Gastroesophageal sphincter (tissue), 4 donors: Measurements from ENCODE around the gene SPDYE3. TPM values are rescaled to one million over a fixed set of nuclear protein-coding genes. Genes with fewer than 3 reads are reported as not detected.
"Not testable (repeated sequence)": the region's sequence is repeated elsewhere in the genome, so short reads cannot be mapped to it uniquely, and the experiment has no call there.

Experiments used
- ATAC-seq: fragments of 150-250 bp; one replicate; pipeline ENCODE4 v1.9.1; 2016; ENCODE audit warnings: mild to moderate bottlenecking, moderate library complexity
- H3K27ac ChIP-seq, 4 donors: fragments of 200-600 bp; sonication (generic) in 3 of 4; 1 replicate in 3 of 4; 2 replicates in 1 of 4; pipeline ENCODE4 v1.5.1; 2016 to 2019
- H3K27me3 ChIP-seq: fragments of 200-600 bp; sonication (generic); one replicate; pipeline ENCODE4 v1.5.1; 2019
- H3K36me3 ChIP-seq, 2 donors: fragments of 200-600 bp; sonication (generic); one replicate each; pipeline ENCODE4 v1.5.1; 2019; ENCODE audit warnings: control low read depth in 1 of 2
- H3K4me1 ChIP-seq, 3 donors: fragments of 200-600 bp; sonication (generic); 1 replicate in 2 of 3; 2 replicates in 1 of 3; pipeline ENCODE4 v1.5.1; 2016 to 2019; ENCODE audit warnings: control low read depth in 2 of 3
- H3K4me3 ChIP-seq, 2 donors: fragments of 200-600 bp; sonication (generic); one replicate each; pipeline ENCODE4 v1.5.1; 2019; ENCODE audit warnings: mild to moderate bottlenecking in 1 of 2, moderate library complexity in 1 of 2
- H3K9me3 ChIP-seq, 3 donors: fragments of 200-600 bp; sonication (generic); one replicate each; pipeline ENCODE4 v1.5.1; 2017 to 2019; ENCODE audit warnings: control low read depth in 2 of 3
- CTCF ChIP-seq, 4 experiments: fragments of 200-600 bp in 2 of 4; fragments of 450-650 bp in 2 of 4; sonication (generic) in 1 of 4; IDR thresholded peaks; one replicate each; pipeline ENCODE4 v1.5.1; 2017 to 2019; ENCODE audit warnings: antibody characterized with exemption in 4 of 4, mild to moderate bottlenecking in 2 of 4, moderate library complexity in 2 of 4
- EP300 ChIP-seq: sonication (generic); formaldehyde crosslinking; IDR thresholded peaks from one replicate; pipeline ENCODE4 v1.6.1; 2017; ENCODE audit warnings: antibody characterized with exemption, mild to moderate bottlenecking
- POLR2A ChIP-seq, 2 donors: fragments of 450-650 bp; IDR thresholded peaks; one replicate each; pipeline ENCODE4 v1.6.1; 2017; ENCODE audit warnings: antibody characterized with exemption in 2 of 2, mild to moderate bottlenecking in 2 of 2, moderate library complexity in 1 of 2
- POLR2AphosphoS5 ChIP-seq: sonication (generic); formaldehyde crosslinking; IDR thresholded peaks from one replicate; pipeline ENCODE4 v1.6.1; 2017; ENCODE audit warnings: antibody characterized with exemption
- WGBS, 2 donors: methylation state at CpG; one replicate each; pipeline ENCODE4 v1.1.5; 2018; ENCODE audit warnings: low coverage in 1 of 2; 5-methylcytosine and 5-hydroxymethylcytosine counted together
- total RNA-seq, 4 donors: library from RNA; depleted of rRNA; stranded (reverse); fragments of >200 nt; gene quantifications; one replicate each; pipeline ENCODE4 v1.1.0, GENCODE V29; 2016

The SPDYE3 gene
- total RNA-seq, 4 donors from 2014 or later = not detected

GRCh38 chr7:100351657-100352058 lies 44.2 kb downstream of the SPDYE3 start:
- Histone ChIP-seq H3K36me3 (peaks cover 0 to 100% of the 10 kb centered on the region in 2 donors), H3K27ac (no peak overlapping the region), H3K9me3 (no peaks in the 10 kb centered on the region), H3K4me3 (no peak overlapping the region), H3K4me1 (peaks cover 0 to 8% (median 0%) of the 10 kb centered on the region in 3 donors), H3K27me3 (no peaks in the 10 kb centered on the region)
- TF ChIP-seq POLR2AphosphoS5 = no peak
- no peak for TF ChIP-seq EP300
- TF ChIP-seq POLR2A (IDR thresholded peaks at IDR 0.05) = no peak
- TF ChIP-seq CTCF (IDR thresholded peaks at IDR 0.05) = no peak
- no peak for ATAC-seq
- 90% methylated on average over 2 of the region's 6 CpGs; no CpG with 5 or more reads in 1 of the 2 donors for WGBS, 2 donors

GRCh38 chr7:100352230-100352781 lies 44.8 kb downstream of the SPDYE3 start:
- not testable (repeated sequence) for H3K4me3 ChIP-seq, H3K9me3 ChIP-seq, ATAC-seq, H3K27ac ChIP-seq, H3K4me1 ChIP-seq, H3K27me3 ChIP-seq
- WGBS, 2 donors = 80% methylated on average over 1 of the region's 18 CpGs; no CpG with 5 or more reads in 1 of the 2 donors
- peaks cover 0 to 100% of the 10 kb centered on the region in 2 donors for H3K36me3 ChIP-seq

GRCh38 chr7:100352984-100353684 lies 45.6 kb downstream of the SPDYE3 start:
- Histone ChIP-seq H3K36me3 (peaks cover 0 to 100% of the 10 kb centered on the region in 2 donors), H3K27ac (no peak overlapping the region), H3K4me3 (no peak overlapping the region), H3K4me1 (peaks cover 0 to 3% (median 0%) of the 10 kb centered on the region in 3 donors), H3K9me3 (no peaks in the 10 kb centered on the region), H3K27me3 (no peaks in the 10 kb centered on the region)
- TF ChIP-seq POLR2AphosphoS5 (no peak), POLR2A (IDR thresholded peaks at IDR 0.05) (no peak), EP300 (no peak), CTCF (IDR thresholded peaks at IDR 0.05) (no peak)
- ATAC-seq = no peak
- 60 to 80% methylated on average over 1 to 5 of the region's 16 CpGs for WGBS, 2 donors

GRCh38 chr7:100353685-100354330 lies 46.3 kb downstream of the SPDYE3 start:
- no peaks in the 10 kb centered on the region for H3K27me3 ChIP-seq
- ATAC-seq = no peak
- no peak overlapping the region for H3K4me3 ChIP-seq
- H3K9me3 ChIP-seq = no peaks in the 10 kb centered on the region
- no peaks in the 10 kb centered on the region for H3K4me1 ChIP-seq
- H3K27ac ChIP-seq = no peak overlapping the region
- H3K36me3 ChIP-seq = peaks cover 0 to 100% of the 10 kb centered on the region in 2 donors
- WGBS, 2 donors = 40 to 60% methylated on average over 1 of the region's 6 CpGs
- TF ChIP-seq POLR2AphosphoS5 (no peak), EP300 (no peak), POLR2A (IDR thresholded peaks at IDR 0.05) (no peak), CTCF (IDR thresholded peaks at IDR 0.05) (no peak)

- H3K36me3 ChIP-seq = peaks cover 4 to 100% of the 10 kb centered on the region in 2 donors
These were observed 49.0 kb downstream of the SPDYE3 start for GRCh38 chr7:100356416-100357068.

More at GRCh38 chr7:100356416-100357068, 49.0 kb downstream of the SPDYE3 start:
- Histone ChIP-seq H3K9me3 (no peaks in the 10 kb centered on the region), H3K27me3 (no peaks in the 10 kb centered on the region), H3K4me1 (no peaks in the 10 kb centered on the region), H3K4me3 (no peak overlapping the region), H3K27ac (no peak overlapping the region)
- ATAC-seq = no peak
- WGBS, 2 donors = 92% methylated on average over 2 of the region's 8 CpGs; no CpG with 5 or more reads in 1 of the 2 donors
- TF ChIP-seq CTCF (IDR thresholded peaks at IDR 0.05) (no peak), EP300 (no peak), POLR2AphosphoS5 (no peak), POLR2A (IDR thresholded peaks at IDR 0.05) (no peak)
